Tibial nerve (tissue), 3 donors: ENCODE results near the gene LMCD1.

Experiments
- CTCF ChIP-seq, 5 experiments: fragments of 200-600 bp in 3 of 5; fragments of 450-650 bp in 2 of 5; sonication (generic) in 3 of 5; IDR thresholded peaks; one replicate each; pipeline ENCODE4 v1.5.1; 2016 to 2019; ENCODE audit warnings: antibody characterized with exemption in 5 of 5, mild to moderate bottlenecking in 3 of 5, moderate library complexity in 2 of 5
- POLR2A ChIP-seq, 2 donors: fragments of 450-650 bp; IDR thresholded peaks; one replicate each; pipeline ENCODE4 v1.6.1; 2017; ENCODE audit warnings: antibody characterized with exemption in 2 of 2, mild to moderate bottlenecking in 2 of 2, moderate library complexity in 2 of 2

GRCh38 chr3:8523041-8523440, 21.4 kb downstream of the LMCD1 start:
- TF ChIP-seq POLR2A (IDR thresholded peaks at IDR 0.05) (no peak), CTCF (IDR thresholded peaks at IDR 0.05) (no peak)
